WTC11 (cell line): ENCODE results near the gene SLC23A2. TPM values are rescaled to one million over a fixed set of nuclear protein-coding genes. Genes with fewer than 3 reads are reported as not detected.

Experiments
- ATAC-seq: fragments of 200-7000 bp; cut with Tn5 transposase; 2 replicates; pipeline ENCODE4 v1.10.0; 2021; ENCODE audit warnings: mild to moderate bottlenecking, moderate library complexity
- CTCF ChIA-PET: fragments of 300-600 bp; sonication (Branson Sonifier 250); formaldehyde crosslinking; loops from one replicate; lab custom pipeline; 2021; ENCODE audit warnings: antibody characterized with exemption; lab: Charles Lee
- POLR2A ChIA-PET: fragments of 350-600 bp; sonication (Branson Sonifier 250); formaldehyde crosslinking; loops from one replicate; lab custom pipeline; 2021; ENCODE audit warnings: antibody characterized with exemption; lab: Charles Lee
- DNase-seq: peaks from one replicate; pipeline ENCODE4 v3.0.0; 2021; ENCODE audit warnings: low spot score
- H3K27ac Mint-ChIP-seq: 2 replicates; pipeline ENCODE4 v1.8.0; 2021; ENCODE audit warnings: mixed read lengths
- H3K27me3 Mint-ChIP-seq: 2 replicates; pipeline ENCODE4 v1.8.0; 2021; ENCODE audit warnings: low read depth, mild to moderate bottlenecking, moderate library complexity, mixed read lengths
- H3K36me3 Mint-ChIP-seq: 2 replicates; pipeline ENCODE4 v1.8.0; 2021; ENCODE audit warnings: mixed read lengths
- H3K4me1 Mint-ChIP-seq: 2 replicates; pipeline ENCODE4 v1.8.0; 2022; ENCODE audit warnings: mixed read lengths
- H3K4me3 Mint-ChIP-seq: 2 replicates; pipeline ENCODE4 v1.8.0; 2021; ENCODE audit warnings: mild to moderate bottlenecking, moderate library complexity, mixed read lengths
- H3K9me3 Mint-ChIP-seq: 2 replicates; pipeline ENCODE4 v1.8.0; 2021; ENCODE audit warnings: mixed read lengths
- CREB1 ChIP-seq: sonication (generic); formaldehyde crosslinking; IDR thresholded peaks from 2 replicates; pipeline ENCODE4 v1.8.0; 2023; ENCODE audit warnings: mild to moderate bottlenecking, missing genetic modification reagents
- ELF4 ChIP-seq: sonication (generic); formaldehyde crosslinking; IDR thresholded peaks from 2 replicates; pipeline ENCODE4 v1.8.1; 2022; ENCODE audit warnings: low read depth, mild to moderate bottlenecking, moderate library complexity, missing genetic modification reagents
- GABPB1 ChIP-seq: sonication (generic); formaldehyde crosslinking; IDR thresholded peaks from 2 replicates; pipeline ENCODE4 v1.8.1; 2023; ENCODE audit warnings: mild to moderate bottlenecking, missing genetic modification reagents
- GRHL2 ChIP-seq: fragments of 250-450 bp; sonication (Bioruptor Pico); IDR thresholded peaks from 2 replicates; pipeline ENCODE4 v1.8.0; 2022; ENCODE audit warnings: mild to moderate bottlenecking, moderate library complexity; ENCODE audit not compliant: insufficient replicate concordance, severe bottlenecking
- HMGA2 ChIP-seq: fragments of 250-450 bp; sonication (Bioruptor Pico); IDR thresholded peaks from 2 replicates; pipeline ENCODE4 v1.4.0; 2021; ENCODE audit warnings: mild to moderate bottlenecking, moderate library complexity
- HMGXB4 ChIP-seq: sonication (generic); formaldehyde crosslinking; IDR thresholded peaks from 2 replicates; pipeline ENCODE4 v1.8.1; 2023; ENCODE audit warnings: mild to moderate bottlenecking, moderate library complexity, missing genetic modification reagents
- IRF1 ChIP-seq: sonication (generic); formaldehyde crosslinking; IDR thresholded peaks from 2 replicates; pipeline ENCODE4 v1.8.0; 2023; ENCODE audit warnings: missing genetic modification reagents
- MLX ChIP-seq: sonication (generic); formaldehyde crosslinking; IDR thresholded peaks from 2 replicates; pipeline ENCODE4 v1.8.1; 2023; ENCODE audit warnings: mild to moderate bottlenecking, missing genetic modification reagents, moderate library complexity
- USF2 ChIP-seq: sonication (generic); formaldehyde crosslinking; IDR thresholded peaks from 2 replicates; pipeline ENCODE4 v1.8.1; 2023; ENCODE audit warnings: mild to moderate bottlenecking, missing genetic modification reagents, moderate library complexity
- ZBTB43 ChIP-seq: sonication (generic); formaldehyde crosslinking; IDR thresholded peaks from 2 replicates; pipeline ENCODE4 v1.8.1; 2023; ENCODE audit warnings: mild to moderate bottlenecking, missing genetic modification reagents
- ZNF232 ChIP-seq: sonication (generic); formaldehyde crosslinking; IDR thresholded peaks from 2 replicates; pipeline ENCODE4 v1.8.0; 2022; ENCODE audit warnings: mild to moderate bottlenecking, missing genetic modification reagents
- ZNF263 ChIP-seq: sonication (generic); formaldehyde crosslinking; IDR thresholded peaks from 2 replicates; pipeline ENCODE4 v1.8.1; 2022; ENCODE audit warnings: low read depth, mild to moderate bottlenecking, moderate library complexity, missing genetic modification reagents
- ZNF281 ChIP-seq: sonication (generic); formaldehyde crosslinking; IDR thresholded peaks from 2 replicates; pipeline ENCODE4 v1.8.0; 2023; ENCODE audit warnings: mild to moderate bottlenecking, missing genetic modification reagents
- total RNA-seq: library from RNA; stranded (reverse); gene quantifications from 3 replicates; pipeline ENCODE4 v1.2.3, GENCODE V29; 2021

The SLC23A2 gene
- total RNA-seq, 1 experiment from 2014 or later = 14.5 TPM

GRCh38 chr20:4918473-4918872 is 82.8 kb downstream of the SLC23A2 start (continued):
- TF ChIP-seq ZNF232 (CRISPR knock-in tag) = no peak
- no peak for TF ChIP-seq MLX (CRISPR knock-in tag)
- TF ChIP-seq, all 79 proteins: peak for 0

GRCh38 chr20:4916971-4917881 is 84.1 kb downstream of the SLC23A2 start:
- CTCF ChIA-PET = interaction anchor here (1.1 kb wide), 1 partner anchor 31 kb away, joined by 3 read pairs; no protein-coding TSS in a partner anchor
- H3K4me3 Mint-ChIP-seq = no peak overlapping the region
- H3K27ac Mint-ChIP-seq = no peak overlapping the region

More at GRCh38 chr20:4916971-4917881, 84.1 kb downstream of the SLC23A2 start:
- no peak for TF ChIP-seq CREB1 (CRISPR knock-in tag)
- TF ChIP-seq HMGXB4 = no peak
- TF ChIP-seq ZBTB43 = no peak
- TF ChIP-seq IRF1 = no peak
- TF ChIP-seq GABPB1 (CRISPR knock-in tag) = no peak
- no peak for TF ChIP-seq ZNF281 (CRISPR knock-in tag)
- no peak for TF ChIP-seq ZNF263 (CRISPR knock-in tag)
- no peak for TF ChIP-seq GRHL2 (CRISPR knock-in tag)
- TF ChIP-seq HMGA2 = no peak
- no peak for TF ChIP-seq USF2
- TF ChIP-seq ELF4 (CRISPR knock-in tag) = no peak
- ATAC-seq (no peak), DNase-seq (no peak)
- H3K9me3 Mint-ChIP-seq = no peaks in the 10 kb centered on the region
- no peaks in the 10 kb centered on the region for H3K27me3 Mint-ChIP-seq
- POLR2A ChIA-PET = no interaction called here
- H3K4me1 Mint-ChIP-seq = peaks cover 26% of the 10 kb centered on the region
- no peaks in the 10 kb centered on the region for H3K36me3 Mint-ChIP-seq
